HG03460 (cell line): Measurements from ENCODE around the gene FBXL22.
"Not testable (repeated sequence)": the region's sequence is repeated elsewhere in the genome, so short reads cannot be mapped to it uniquely, and the experiment has no call there.

Experiments
- ATAC-seq: cut with Tn5 transposase; IDR thresholded peaks from one replicate; pipeline ENCODE4 v1.9.1; 2021; ENCODE audit not compliant: unreplicated experiment

FBXL22 gene

DNA sequence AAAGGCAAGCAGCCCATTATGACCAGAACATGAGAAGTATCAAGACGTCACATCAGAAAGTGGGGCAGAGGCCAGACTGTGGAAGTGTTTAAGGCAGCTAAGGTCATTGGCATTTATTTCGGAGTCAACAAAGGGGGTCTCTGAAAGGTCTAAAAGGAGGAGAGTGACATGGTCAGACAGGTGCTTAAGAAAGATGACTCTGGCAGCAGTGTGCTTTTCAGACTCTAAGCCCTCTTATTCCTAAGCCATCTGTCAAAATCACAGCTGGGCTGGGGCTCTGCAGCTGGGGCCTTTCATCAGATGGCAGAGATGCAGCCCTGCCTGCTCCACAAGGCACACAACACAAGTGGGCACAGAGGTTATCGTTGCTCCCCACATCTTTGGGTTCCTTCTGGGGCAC is 14.0 kb downstream of the FBXL22 start:
- ATAC-seq, result no peak

DNA sequence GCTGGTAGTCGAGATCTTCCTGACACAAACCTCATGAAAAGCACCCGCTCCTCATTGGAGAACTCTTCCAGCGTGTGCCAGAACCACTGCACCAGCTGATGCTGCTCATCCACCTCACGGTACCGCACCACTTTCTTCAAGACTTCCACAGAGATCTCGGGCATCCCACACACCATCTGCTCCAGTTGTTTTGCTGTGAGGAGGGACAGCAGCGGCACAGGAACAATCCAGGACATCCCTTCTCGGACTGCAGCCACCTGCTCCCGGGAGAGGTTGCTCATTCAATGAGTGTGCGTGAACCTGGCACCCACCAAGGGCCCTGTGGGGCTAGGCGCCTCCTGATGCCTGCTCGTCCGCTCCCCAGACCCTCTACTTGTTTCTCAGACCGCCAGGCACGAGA is 15.1 kb downstream of the FBXL22 start:
- ATAC-seq, result no peak

DNA sequence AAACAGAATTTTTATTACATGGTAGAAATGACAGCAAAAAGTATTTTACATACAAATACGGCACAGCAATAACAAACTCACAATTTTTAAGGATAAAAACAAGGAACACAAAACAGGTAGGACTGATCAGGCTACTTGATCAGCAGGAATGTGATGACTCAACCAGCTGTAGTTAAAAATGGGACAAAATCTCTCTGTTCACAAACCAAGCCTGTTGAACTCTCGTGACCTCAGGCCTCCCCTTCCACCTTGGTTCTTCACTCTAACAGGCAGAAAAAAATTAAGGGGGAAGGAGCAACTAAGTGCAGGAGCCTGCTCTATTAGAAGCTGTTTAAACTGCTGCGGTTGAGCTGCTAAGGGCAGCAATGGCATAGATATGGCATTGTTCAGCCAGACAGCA is 18.7 kb downstream of the FBXL22 start:
- no peak for ATAC-seq

DNA sequence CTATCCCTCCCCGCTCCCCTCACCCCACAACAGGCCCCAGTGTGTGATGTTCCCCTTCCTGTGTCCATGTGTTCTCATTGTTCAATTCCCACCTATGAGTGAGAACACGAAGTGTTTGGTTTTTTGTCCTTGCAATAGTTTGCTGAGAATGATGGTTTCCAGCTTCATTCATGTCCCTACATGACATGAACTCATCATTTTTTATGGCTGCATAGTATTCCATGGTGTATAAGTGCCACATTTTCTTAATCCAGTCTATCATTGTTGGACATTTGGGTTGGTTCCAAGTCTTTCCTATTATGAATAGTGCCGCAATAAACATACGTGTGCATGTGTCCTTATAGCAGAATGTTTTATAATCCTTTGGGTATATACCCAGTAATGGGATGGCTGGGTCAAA is 20.0 kb downstream of the FBXL22 start:
- not testable (repeated sequence) for ATAC-seq

DNA sequence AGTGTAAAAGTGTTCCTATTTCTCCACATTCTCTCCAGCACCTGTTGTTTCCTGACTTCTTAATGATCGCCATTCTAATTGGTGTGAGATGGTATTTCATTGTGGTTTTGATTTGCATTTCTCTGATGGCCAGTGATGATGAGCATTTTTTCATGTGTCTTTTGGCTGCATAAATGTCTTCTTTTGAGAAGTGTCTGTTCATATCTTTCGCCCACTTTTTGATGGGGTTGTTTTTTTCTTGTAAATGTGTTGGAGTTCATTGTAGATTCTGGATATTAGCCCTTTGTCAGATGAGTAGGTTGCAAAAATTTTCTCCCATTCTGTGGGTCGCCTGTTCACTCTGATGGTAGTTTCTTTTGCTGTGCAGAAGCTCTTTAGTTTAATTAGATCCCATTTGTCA is 20.4 kb downstream of the FBXL22 start:
- not testable (repeated sequence) for ATAC-seq

DNA sequence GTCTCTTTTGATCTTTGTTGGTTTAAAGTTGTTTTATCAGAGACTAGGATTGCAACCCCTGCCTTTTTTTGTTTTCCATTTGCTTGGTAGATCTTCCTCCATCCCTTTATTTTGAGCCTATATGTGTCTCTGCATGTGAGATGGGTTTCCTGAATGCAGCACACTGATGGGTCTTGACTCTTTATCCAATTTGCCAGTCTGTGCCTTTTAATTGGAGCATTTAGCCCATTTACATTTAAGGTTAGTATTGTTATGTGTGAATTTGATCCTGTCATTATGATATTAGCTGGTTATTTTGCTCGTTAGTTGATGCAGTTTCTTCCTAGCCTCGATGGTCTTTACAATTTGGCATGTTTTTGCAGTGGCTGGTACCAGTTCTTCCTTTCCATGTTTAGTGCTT is 23.6 kb downstream of the FBXL22 start:
- not testable (repeated sequence) for ATAC-seq

DNA sequence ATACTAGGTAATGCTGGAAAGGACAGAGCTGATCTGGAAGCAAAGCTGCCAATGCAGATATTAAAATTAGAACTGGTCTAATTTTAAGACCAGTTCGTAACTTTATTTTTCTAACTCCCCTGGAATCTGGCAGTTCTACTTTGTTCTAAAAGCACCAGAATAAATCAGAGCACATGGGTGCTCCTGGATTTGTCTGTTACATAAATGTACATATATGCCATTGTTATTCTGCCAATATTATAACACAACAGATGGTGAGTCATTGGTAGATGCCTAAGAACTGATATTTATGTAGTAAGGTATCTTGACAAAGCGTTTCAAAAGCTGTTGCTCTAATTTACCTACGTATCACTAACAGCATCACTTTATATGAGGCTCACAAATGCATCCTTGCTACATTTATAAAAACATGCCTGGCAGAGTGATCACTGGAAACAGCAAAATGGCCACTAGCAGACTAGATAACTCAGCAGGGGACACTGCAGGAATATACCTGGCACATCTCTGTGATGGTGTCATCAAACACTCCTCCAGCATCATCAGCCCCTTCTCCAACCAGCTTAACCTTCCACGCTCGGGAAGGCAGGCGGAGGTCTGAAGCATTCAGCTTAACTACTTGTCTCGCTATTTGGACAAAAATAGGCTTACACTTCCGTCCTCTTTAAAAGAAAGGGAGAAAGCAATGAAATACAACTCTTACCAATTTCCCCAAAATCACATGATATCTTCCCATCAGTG is 26.2 kb downstream of the FBXL22 start:
- no peak for ATAC-seq

DNA sequence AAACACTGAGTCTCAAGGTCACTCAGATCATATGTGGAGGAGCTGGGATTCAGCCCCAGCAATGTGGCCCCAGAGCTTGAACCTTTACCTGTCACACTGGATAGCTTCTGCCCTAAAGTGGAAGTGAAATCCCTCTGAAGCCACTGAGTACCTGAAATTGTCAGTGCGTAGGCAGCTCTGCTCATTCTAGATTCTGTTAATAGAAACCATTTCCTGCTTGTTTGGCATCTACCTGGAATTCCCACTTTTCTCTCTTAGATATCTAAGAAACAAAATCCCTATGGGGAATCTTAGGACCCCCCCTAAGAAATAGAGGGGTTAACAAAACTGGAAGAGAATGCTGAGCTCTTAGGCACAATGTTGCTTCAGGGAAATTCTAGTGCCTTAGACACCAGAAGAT is 29.8 kb downstream of the FBXL22 start:
- peak; percentile 61 for ATAC-seq

DNA sequence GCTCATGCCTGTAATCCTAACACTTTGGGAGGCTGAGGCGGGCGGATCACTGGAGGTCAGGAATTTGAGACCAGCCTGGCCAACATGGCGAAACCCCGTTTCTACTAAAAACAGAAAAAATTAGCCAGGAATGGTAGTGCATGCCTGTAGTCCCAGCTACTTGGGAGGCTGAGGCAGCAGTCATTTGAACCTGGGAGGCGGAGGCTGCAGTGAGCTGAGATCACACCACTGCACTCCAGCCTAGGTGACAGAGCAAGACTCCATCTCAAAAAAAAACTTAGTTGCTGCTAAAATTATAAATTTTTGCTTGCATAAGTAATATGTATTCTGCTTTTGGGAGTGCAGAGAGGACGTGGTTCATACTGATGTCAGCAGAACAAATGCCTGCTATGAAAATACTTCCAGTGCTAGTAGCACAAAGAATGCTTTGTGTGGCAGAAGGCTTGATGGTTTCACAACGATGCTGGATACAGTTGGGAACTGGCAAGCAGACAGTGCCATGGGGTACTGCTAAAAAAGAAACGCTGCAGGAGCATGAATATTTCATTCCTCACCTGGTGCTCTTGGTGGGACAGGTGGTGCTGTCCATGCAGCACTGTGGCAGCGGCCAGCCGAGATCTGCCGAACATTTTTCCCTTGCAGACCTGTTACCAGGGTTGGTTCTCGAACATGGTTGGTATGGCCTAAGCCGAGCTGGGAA is 31.1 kb downstream of the FBXL22 start:
- no peak for ATAC-seq

DNA sequence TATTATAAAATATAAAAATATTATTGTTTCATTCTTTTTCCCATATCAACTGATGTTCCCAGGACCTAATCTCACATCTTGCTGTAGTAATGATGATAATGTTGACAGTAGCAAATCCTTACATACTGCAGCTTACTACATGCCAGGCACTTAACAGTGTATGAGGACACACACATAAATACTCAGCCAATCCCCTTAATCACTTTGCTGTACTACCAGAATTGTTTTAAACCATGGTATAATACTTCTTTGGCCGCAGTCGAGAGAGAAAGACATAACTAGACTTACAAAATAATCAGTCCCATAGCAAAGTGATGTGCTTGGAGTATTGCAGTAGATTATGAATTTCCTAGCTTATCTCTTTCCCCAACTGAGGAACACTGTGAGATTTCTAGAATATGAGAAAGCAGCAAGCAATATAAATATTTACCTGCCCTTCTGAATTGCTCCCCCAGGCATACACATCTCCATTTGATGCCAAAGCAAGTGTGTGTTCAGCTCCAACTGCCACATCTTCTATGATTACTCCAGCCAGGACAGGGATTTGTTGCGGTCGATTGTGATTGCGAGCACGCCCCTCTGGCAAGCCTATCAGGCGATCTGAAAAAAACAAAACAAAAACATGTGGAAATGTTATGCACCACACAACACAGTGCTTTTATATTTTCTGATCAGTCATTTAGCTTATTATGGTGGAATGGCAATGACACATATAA is 33.0 kb downstream of the FBXL22 start:
- ATAC-seq, result no peak

DNA sequence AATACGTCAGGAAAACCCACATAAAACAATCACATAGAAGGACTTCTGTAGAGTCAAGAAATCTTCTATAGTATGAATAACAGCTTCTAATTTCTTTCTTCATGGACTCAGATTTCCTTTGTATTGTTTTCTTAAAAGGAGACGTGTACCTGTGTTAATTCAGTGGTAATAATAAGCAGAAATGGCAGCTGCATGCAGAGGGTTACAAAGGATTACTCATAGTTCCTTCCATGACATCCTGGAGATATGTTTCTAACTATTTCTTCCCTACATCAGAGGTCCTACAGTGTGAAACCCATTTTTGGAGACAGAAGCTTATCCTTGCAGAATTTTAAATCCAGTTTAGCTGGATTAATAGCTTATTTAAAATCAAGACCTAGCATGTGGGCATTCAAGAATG is 36.1 kb downstream of the FBXL22 start:
- ATAC-seq, result no peak

DNA sequence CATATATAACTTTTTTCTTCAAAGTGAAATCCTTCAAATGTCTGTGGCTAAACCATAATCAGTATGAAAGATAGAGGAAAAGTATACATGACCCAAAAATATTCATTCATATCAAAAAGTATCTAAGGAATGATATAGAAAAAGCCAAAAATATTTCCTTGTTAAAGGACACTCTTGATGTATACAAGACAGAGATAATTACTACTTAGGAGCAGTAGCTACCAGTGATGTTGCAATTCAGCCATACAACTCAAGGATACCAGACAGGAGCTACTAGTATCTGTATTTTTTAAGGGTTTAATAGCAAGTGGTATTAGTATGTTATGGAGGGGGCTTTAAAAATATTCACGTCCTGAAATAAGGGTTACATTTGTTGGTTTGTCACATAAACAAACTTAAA is 37.0 kb downstream of the FBXL22 start:
- no peak for ATAC-seq

DNA sequence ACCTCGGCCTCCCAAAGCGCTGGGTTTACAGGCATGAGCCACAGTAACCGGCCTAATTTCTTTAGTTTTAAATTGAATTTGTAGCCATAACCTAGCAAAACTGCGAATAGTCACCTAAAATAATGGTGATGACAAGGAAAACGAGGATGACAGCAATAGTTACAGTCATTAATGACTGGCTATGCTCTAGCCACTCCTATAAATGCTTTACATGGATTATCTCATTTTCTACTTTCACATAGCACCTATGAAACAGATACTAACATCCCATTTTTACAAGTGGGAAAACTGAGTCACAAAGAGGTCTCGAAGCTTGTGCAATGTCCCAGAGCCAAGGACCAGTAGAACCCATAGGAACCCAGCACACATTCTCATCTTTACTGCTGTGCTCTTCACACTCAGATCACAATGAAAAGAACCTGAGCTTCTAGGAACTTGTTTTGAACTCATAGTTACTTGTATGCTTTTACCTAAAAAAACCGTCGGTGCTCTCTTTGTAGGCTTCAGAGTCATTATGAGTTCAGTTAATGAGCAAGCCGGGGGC is 39.4 kb downstream of the FBXL22 start:
- no peak for ATAC-seq

DNA sequence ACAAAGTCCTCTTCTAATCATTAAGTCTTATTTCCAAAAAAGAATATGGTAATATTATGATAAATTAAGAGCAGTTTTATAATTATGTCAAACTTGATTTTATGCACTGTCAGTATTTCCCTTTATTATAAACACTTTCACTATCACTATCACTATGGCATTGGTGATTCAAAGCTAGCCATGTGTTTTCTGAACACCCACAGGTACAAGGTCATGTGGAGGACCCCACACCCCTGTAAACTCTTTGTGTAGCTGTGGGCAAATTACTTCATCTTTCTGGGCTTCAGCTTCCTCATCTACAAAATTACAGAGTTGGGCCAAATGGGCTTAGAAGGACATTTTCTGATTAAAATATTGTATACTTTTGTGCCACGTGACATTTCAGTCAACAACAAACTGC is 41.7 kb downstream of the FBXL22 start:
- no peak for ATAC-seq

DNA sequence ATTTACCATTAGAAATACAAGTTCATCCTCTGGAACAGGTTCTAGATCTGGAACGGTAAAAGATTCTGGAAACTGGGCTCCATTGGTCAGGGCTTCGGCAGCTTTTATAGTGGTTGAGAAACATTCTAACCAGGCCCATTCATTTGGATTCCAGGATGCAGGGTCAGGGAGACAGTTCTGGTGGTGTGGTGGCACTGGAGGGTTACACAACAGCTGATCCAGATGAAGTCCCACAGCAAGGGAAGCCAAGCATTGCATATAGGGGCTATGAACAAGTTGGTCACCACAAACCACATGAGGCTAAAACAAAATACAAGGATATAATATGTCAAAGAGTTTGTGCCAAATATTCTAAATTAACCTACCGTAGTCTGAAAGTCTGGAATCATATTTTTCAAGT is 43.0 kb downstream of the FBXL22 start:
- no peak for ATAC-seq
